GM19452 (cell line): ENCODE results near the gene LENG9.
"Not testable (repeated sequence)": the region's sequence is repeated elsewhere in the genome, so short reads cannot be mapped to it uniquely, and the experiment has no call there.

ENCODE experiments used
- ATAC-seq: cut with Tn5 transposase; IDR thresholded peaks from one replicate; pipeline ENCODE4 v1.9.1; 2021; ENCODE audit not compliant: unreplicated experiment

Gene LENG9

GRCh38 chr19:54459282-54460229, 4.0 kb downstream of the LENG9 start:
- no peak for ATAC-seq

- ATAC-seq = no peak
These were observed 4.8 kb downstream of the LENG9 start for GRCh38 chr19:54458648-54459281.

- ATAC-seq = no peak
These were observed 5.6 kb downstream of the LENG9 start for GRCh38 chr19:54457773-54458647.

- ATAC-seq = no peak
These were observed 6.9 kb downstream of the LENG9 start for GRCh38 chr19:54456423-54457373.

- no peak for ATAC-seq
These were observed 7.7 kb downstream of the LENG9 start for GRCh38 chr19:54455786-54456422.

GRCh38 chr19:54454781-54455675, 8.6 kb downstream of the LENG9 start:
- no peak for ATAC-seq

GRCh38 chr19:54453921-54454780, 9.4 kb downstream of the LENG9 start:
- ATAC-seq = no peak

GRCh38 chr19:54452626-54453025, 11.0 kb downstream of the LENG9 start:
- ATAC-seq = no peak

- no peak for ATAC-seq
These were observed 11.6 kb downstream of the LENG9 start for GRCh38 chr19:54451997-54452396.

- no peak for ATAC-seq
These were observed 12.2 kb downstream of the LENG9 start for GRCh38 chr19:54451331-54451871.

GRCh38 chr19:54449701-54450069, 13.9 kb downstream of the LENG9 start:
- ATAC-seq = peak; percentile 2

GRCh38 chr19:54448774-54449700, 14.5 kb downstream of the LENG9 start, which contains the start of gene LENG8:
Gene LENG8 (plus strand): TSS chr19:54449199. CDS start chr19:54451345, 2,146 bp downstream.
- ATAC-seq = peak; percentile 83

GRCh38 chr19:54448040-54448773, 15.4 kb downstream of the LENG9 start:
- ATAC-seq = peak; percentile 16

- not testable (repeated sequence) for ATAC-seq
These were observed 17.2 kb downstream of the LENG9 start for GRCh38 chr19:54446349-54446748.

GRCh38 chr19:54444737-54445136, 18.8 kb downstream of the LENG9 start:
- no peak for ATAC-seq

GRCh38 chr19:54440641-54441040, 22.9 kb downstream of the LENG9 start:
- no peak for ATAC-seq
